22Rv1 (cell line): Measurements from ENCODE around the gene MYOCOS.

Source experiments
- H3K27ac ChIP-seq: fragments of 450-650 bp; 2 replicates; pipeline ENCODE4 v1.5.1; 2017
- CTCF ChIP-seq: fragments of 450-650 bp; IDR thresholded peaks from 2 replicates; pipeline ENCODE4 v1.5.1; 2017; ENCODE audit warnings: mild to moderate bottlenecking
- ZFX ChIP-seq: fragments of 450-650 bp; IDR thresholded peaks from 2 replicates; pipeline ENCODE4 v1.6.1; 2017; ENCODE audit warnings: antibody characterized with exemption, borderline replicate concordance

The MYOCOS gene

GRCh38 chr1:171641076-171641864 lies 19.2 kb downstream of the MYOCOS start:
- no peak overlapping the region for H3K27ac ChIP-seq
- no peak for TF ChIP-seq ZFX
- no peak for TF ChIP-seq CTCF

DNA sequence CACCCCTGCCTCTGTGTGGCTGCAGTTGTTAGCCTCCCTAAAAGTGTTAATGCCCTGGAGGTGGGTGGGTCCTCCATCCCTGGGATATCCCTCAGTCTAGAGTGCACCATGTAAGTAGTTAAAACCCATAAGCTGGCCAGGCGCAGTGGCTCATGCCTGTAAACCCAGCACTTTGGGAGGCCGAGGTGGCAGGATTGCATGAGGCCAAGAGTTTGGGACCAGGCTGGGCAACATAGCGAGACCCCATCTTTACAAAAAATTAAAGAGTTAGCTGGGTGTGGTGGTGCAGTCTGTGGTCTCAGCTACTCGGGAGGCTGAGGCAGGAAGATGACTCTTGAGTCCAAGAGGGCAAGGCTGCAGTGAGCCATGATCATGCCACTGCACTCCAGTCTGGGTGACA lies 20.2 kb downstream of the MYOCOS start:
- H3K27ac ChIP-seq: no peak overlapping the region
- TF ChIP-seq ZFX (no peak), CTCF (no peak)

- TF ChIP-seq ZFX (no peak), CTCF (no peak)
- no peak overlapping the region for H3K27ac ChIP-seq
Measured at GRCh38 chr1:171643156-171643555, 21.1 kb downstream of the MYOCOS start.

DNA sequence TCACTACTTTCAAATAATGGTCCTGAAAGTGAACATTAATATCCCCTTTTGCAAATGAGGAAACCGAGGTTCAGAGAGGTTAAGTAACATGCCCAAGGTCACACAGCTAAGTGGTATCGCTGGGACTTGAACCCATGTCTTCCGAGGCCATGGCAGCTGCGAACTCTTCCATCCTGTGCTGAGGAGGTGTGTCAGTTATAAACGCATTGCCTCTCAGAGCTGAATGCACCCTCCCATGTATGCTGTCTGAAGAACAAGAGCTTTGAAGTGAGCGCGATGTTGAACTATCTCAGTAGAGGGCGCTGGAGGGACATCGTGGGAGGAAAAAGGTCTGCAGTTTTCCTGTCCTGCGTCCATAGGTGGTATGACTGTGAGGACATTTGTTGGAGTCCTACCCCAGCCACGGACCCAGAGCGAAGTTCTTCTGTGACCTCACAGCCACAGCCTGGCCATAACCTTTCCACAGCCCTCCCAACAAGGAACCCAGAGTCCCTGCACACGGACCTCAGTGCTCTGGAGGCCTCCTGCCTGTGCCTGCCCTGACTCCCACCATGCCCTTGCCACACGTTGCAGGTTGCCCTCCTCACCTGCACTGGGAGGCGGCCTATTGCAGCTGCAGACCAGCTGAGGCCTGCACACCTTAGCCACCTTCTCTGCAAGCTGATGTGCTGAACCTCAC lies 22.9 kb downstream of the MYOCOS start:
- H3K27ac ChIP-seq: no peak overlapping the region
- TF ChIP-seq CTCF: peak; percentile 96
- no peak for TF ChIP-seq ZFX

DNA sequence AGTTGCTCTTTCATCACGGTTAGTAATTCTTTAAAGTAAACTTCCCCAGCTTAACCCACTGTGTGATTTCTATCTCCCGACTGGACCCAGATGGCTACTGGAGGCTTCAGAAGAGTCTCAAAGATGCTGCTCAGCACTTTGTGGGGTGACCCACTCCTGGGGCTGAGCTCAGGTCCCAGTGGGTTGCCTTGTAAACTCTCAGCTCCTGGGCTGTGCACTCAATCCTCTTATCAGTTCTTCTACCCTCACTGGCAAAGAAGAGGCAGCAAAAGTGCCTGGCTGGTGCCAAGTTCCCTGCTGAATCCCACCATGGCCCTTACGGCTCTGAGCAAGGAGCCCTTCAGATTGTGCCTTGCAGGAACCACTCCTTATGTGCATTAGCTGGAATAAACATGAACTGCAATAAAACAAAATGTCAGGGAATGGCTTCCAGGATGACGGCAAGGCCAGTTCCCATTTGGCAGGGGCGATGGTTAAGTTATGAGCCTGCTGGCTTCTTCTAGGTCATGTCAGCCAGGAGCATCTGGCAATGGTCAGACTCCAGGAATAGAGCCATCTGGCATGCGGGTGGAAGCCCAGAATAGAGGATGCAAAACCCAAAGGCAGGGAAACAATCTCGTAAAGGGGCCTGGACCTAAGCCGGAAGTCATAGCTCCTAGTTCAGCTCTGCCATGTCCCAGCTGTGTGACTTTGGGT lies 23.7 kb downstream of the MYOCOS start:
- no peak overlapping the region for H3K27ac ChIP-seq
- TF ChIP-seq CTCF (no peak), ZFX (no peak)

DNA sequence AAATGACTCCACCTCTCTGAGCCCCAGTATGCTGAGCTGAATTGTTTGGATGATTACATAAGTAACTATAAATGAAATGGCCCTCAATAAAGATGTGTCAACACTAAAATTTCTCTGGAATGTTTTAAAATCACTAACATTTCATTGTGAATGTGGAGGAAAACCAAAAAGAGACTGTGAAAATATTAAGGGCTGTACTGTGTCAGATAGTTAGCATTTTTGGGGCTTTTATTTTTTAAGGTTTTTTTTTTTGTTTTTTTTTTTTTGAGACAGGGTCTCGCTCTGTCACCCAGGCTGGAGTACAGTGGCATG lies 24.2 kb downstream of the MYOCOS start:
- H3K27ac ChIP-seq: no peak overlapping the region
- TF ChIP-seq CTCF (no peak), ZFX (no peak)
